ENCODE measurements around the gene GPX5. TPM values are rescaled to one million over a fixed set of nuclear protein-coding genes. Genes with fewer than 3 reads are reported as not detected.

The GPX5 gene
- total RNA-seq, 3 donors from 2014 or later (not counting 1 experiment from before 2014, with no cell fraction given): not detected

- ATAC-seq (no peak), DNase-seq (no peak)
- H3K4me1 Mint-ChIP-seq: no peaks in the 10 kb centered on the region
- Histone ChIP-seq H3K27me3 (ENCODE audit: control insufficient read depth, insufficient read depth, low read length) (peaks cover 12% of the 10 kb centered on the region), H3K4me1 (ENCODE audit: control insufficient read depth, insufficient read depth, low read length) (no peaks in the 10 kb centered on the region), H3K27ac (ENCODE audit: low read length) (no peak overlapping the region), H3K36me3 (ENCODE audit: control insufficient read depth, insufficient read depth, low read length) (no peaks in the 10 kb centered on the region), H3K4me3 (ENCODE audit: low read length) (no peak overlapping the region), H3K9me3 (ENCODE audit: control insufficient read depth, insufficient read depth, low read length) (no peaks in the 10 kb centered on the region)
- H3K9me3 Mint-ChIP-seq: peaks cover 0 to 2% of the 10 kb centered on the region in 2 donors
- no peaks in the 10 kb centered on the region for H3K36me3 Mint-ChIP-seq
- H3K4me3 Mint-ChIP-seq: no peak overlapping the region
- no peak for TF ChIP-seq CTCF (IDR thresholded peaks at IDR 0.05)
- intact Hi-C loops (cut with micrococcal nuclease): no loop called here
- no peak overlapping the region for H3K27ac Mint-ChIP-seq
- 59% methylated on average over 8 of the region's 8 CpGs for WGBS (ENCODE audit: insufficient coverage)
- peaks cover 30 to 60% of the 10 kb centered on the region in 2 donors for H3K27me3 Mint-ChIP-seq (ENCODE audit: low read depth in 2 of 2)
Observed at GRCh38 chr6:28553384-28553985, 27.8 kb downstream of the GPX5 start.

- H3K9me3 ChIP-seq (ENCODE audit: control insufficient read depth, insufficient read depth, low read length): no peaks in the 10 kb centered on the region
- Mint-ChIP-seq H3K9me3 (peaks cover 0 to 2% of the 10 kb centered on the region in 2 donors), H3K36me3 (no peaks in the 10 kb centered on the region), H3K4me1 (no peaks in the 10 kb centered on the region), H3K4me3 (no peak overlapping the region), H3K27ac (no peak overlapping the region), H3K27me3 (ENCODE audit: low read depth in 2 of 2) (peaks cover 22 to 52% of the 10 kb centered on the region in 2 donors)
- intact Hi-C loops (cut with micrococcal nuclease): no loop called here
- TF ChIP-seq CTCF (IDR thresholded peaks at IDR 0.05): no peak
- H3K27me3 ChIP-seq (ENCODE audit: control insufficient read depth, insufficient read depth, low read length): peaks cover 12% of the 10 kb centered on the region
- no peak overlapping the region for H3K27ac ChIP-seq (ENCODE audit: low read length)
- H3K4me1 ChIP-seq (ENCODE audit: control insufficient read depth, insufficient read depth, low read length): no peaks in the 10 kb centered on the region
- no peak for DNase-seq
- no peaks in the 10 kb centered on the region for H3K36me3 ChIP-seq (ENCODE audit: control insufficient read depth, insufficient read depth, low read length)
- WGBS (ENCODE audit: insufficient coverage): 38% methylated on average over 25 of the region's 25 CpGs
- H3K4me3 ChIP-seq (ENCODE audit: low read length): no peak overlapping the region
- no peak for ATAC-seq
Observed at GRCh38 chr6:28553986-28554881, 28.6 kb downstream of the GPX5 start.

GRCh38 chr6:28555136-28555535 is 29.5 kb downstream of the GPX5 start:
- Histone ChIP-seq H3K4me1 (ENCODE audit: control insufficient read depth, insufficient read depth, low read length) (no peaks in the 10 kb centered on the region), H3K27ac (ENCODE audit: low read length) (no peak overlapping the region), H3K4me3 (ENCODE audit: low read length) (no peak overlapping the region), H3K27me3 (ENCODE audit: control insufficient read depth, insufficient read depth, low read length) (peaks cover 10% of the 10 kb centered on the region), H3K36me3 (ENCODE audit: control insufficient read depth, insufficient read depth, low read length) (no peaks in the 10 kb centered on the region), H3K9me3 (ENCODE audit: control insufficient read depth, insufficient read depth, low read length) (no peaks in the 10 kb centered on the region)
- intact Hi-C loops (cut with micrococcal nuclease): no loop called here
- H3K9me3 Mint-ChIP-seq: peaks cover 0 to 2% of the 10 kb centered on the region in 2 donors
- no peak for TF ChIP-seq CTCF (IDR thresholded peaks at IDR 0.05)
- H3K27ac Mint-ChIP-seq: no peak overlapping the region
- no peaks in the 10 kb centered on the region for H3K4me1 Mint-ChIP-seq
- DNase-seq (no peak), ATAC-seq (no peak)
- no peaks in the 10 kb centered on the region for H3K36me3 Mint-ChIP-seq
- no CpG with 5 or more reads among the region's 2 CpGs for WGBS (ENCODE audit: insufficient coverage)
- H3K27me3 Mint-ChIP-seq (ENCODE audit: low read depth in 2 of 2): peaks cover 21 to 43% of the 10 kb centered on the region in 2 donors
- H3K4me3 Mint-ChIP-seq: no peak overlapping the region
